8988T (cell line): ENCODE data around the gene OR52I1.

ENCODE experiments used
- DNase-seq: peaks from one replicate; pipeline ENCODE4 v3.0.0; 2011

Gene OR52I1, protein sequence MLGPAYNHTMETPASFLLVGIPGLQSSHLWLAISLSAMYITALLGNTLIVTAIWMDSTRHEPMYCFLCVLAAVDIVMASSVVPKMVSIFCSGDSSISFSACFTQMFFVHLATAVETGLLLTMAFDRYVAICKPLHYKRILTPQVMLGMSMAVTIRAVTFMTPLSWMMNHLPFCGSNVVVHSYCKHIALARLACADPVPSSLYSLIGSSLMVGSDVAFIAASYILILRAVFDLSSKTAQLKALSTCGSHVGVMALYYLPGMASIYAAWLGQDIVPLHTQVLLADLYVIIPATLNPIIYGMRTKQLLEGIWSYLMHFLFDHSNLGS

DNA sequence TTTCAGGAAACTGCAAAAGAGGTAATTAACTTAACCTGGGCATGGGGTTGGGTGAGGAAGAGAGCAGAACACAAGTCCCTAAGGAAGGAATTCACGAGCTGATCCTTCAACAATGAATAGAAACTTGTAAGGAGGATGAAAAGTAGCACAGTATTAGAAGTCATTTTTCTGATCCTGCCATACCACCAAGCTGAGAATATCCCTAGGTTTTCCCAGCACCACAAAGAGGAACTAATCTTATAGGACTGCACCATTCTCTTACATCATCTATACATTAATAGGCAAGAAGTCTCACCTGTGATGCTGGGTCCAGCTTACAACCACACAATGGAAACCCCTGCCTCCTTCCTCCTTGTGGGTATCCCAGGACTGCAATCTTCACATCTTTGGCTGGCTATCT lies at the start of gene OR52I1:
Gene OR52I1, plus strand, starts transcription at position 301 of the 400 bp plus-strand sequence. Its CDS starts 0 bp downstream, at position 301.
- DNase-seq, result no peak

DNA sequence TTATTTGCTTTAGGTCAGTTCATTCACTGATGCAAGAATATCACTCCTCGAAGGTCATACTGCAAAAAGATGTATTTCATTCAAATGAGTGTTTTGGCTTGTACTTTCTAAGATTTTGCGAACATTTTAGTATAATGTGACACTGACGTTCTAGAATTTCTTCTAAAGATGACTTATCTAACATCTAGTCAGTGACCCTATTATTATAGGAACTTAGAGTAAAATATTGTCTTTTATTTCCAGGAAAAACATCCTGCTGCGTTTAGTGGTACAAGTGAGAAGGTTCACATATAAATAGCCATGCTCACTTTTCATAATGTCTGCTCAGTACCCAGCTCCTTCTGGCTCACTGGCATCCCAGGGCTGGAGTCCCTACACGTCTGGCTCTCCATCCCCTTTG lies 48.9 kb upstream of the OR52I1 start, which contains the start of gene OR52M1:
Gene OR52M1, plus strand, starts transcription at position 301 of the 400 bp plus-strand sequence. Its CDS starts 0 bp downstream, at position 301.
- no peak for DNase-seq

DNA sequence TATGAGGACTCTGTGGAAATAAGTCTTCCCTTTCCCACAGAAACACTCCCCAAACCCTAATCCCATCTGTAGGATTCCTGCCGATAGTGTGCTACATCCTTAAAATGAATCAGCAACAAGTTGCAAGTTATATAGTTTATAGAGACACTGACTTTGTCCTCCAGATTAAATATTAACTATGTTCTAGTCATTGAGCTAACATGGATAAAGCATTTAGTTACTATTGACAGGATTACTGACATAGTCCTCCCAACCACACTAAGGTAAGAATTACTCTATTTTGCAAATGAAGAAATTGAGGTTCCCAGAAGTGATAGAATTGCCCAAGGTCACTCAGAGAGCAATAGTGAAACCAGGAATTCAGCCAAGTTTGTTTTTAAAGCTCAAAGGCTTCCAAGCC lies 47.0 kb upstream of the OR52I1 start:
- DNase-seq, result no peak

DNA sequence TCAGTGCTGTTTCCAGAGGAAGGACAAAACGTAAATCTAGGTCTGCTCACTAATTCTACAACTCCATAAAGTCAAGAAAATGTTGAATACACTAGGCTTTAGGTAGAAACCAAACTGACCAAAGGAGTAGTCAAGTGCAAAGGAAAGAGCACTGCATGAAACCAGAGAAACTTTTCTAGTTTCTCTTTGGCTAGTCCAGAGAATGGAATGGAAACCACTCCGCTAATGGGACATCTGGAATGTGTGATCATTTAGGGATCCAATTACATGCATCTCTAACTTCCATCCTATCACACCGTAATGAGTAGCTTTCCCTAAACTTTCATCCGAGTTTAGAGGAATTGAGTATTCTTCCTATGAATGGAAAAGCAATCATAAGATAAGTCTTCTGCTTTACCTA lies 46.4 kb upstream of the OR52I1 start:
- no peak for DNase-seq

DNA sequence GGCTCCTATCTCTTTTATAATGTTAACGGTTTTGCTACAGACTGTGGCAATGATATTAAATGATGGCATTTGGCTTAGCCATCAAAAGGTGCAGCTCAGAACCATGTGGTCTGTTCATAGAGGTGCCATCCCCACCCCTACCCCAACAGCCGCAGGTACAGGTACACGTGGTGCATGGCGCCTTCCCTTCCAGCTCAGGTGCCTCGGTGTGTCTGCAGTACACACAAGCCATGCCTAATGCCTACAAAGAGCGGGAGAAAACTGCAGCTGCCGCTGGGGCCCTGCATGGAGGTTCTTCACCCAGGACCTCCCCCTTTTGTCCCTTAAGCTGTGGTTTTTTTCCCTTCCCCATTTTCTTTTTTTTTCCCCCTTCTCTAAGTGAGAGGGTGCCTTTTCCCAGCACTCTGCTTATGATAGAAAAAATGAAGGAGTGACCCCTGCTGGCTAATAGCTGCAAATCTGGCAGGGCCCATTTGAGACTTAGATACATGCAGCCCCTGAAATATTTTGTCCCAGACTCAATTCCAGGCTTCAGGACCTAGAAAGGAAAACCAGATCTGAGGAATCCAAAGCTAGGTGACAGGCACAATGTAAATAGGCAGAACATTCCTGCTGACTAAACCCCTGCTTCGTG lies 42.4 kb upstream of the OR52I1 start:
- no peak for DNase-seq

DNA sequence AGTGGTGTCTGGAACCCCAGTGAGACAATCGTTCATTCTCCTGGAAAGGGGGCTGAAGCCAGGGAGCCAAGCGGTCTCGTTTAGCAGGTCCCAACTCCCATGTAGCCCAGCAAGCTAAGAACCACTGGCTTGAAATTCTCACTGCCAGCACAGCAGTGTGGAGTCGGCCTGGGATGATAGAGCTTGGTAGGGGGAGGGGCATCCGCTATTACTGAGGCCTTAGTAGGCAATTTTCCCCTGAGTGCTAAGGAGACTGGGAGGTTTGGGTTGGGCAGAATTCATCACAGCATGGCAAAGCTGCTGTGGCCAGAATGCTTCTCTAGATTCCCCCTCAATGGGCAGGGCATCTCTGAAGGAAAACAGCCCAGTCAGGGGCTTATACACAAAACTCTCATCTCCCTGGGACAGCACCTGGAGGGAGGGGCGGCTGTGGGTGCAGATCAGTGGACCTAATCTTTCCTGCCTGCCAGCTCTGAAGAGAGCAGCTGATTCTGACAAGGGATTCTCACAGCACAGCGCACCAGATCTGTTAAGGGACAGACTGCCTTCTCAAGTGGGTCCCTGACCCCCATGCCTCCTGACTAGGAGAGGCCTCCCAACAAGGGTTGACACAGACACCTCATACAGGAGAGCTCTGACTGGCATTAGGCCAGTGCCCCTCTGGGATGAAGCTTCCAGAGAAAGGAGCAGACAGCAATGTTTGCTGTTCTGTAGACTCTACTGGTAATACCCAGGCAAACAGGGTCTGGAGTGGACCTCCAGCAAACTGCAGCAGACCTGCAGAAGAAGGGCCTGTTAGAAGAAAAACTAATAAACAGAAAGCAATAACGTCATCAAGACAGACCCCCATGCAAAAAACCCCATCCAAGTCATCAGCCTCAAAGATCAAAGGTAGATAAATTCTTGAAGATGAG lies 34.1 kb upstream of the OR52I1 start:
- no peak for DNase-seq

DNA sequence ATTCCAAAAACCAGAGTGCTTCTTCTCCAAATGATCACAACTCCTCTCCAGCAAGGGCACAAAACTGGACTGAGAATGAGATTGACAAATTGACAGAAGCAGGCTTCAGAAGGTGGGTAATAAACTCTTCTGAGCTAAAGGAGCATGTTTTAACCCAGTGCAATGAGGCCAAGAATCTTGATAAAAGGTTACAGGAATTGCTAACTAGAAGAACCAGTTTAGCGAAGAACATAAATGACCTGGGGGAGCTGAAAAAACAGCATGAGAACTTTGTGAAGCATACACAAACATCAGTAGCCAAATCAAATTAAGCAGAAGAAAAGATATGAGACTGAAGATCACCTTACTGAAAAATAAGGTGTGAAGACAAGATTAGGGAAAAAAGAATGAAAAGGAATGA lies 33.4 kb upstream of the OR52I1 start:
- DNase-seq, result no peak

DNA sequence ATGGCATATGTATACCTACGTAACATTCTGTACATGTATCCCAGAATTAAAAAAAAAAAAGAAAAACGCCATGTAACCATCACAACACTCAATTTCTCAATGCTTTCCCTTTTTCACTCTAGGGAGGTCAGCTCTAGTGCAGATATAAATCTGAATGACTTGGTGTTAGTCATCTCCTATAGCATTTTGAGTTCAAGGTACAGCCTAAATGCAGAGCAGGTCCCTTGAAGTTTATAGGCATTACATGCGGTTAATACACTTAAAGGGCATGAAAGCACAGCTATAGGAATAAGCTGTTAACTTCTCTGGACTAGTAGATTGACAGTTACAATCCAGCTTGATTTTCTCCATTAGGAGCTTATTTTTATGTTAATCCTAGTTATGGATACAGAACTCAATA lies 28.5 kb upstream of the OR52I1 start:
- DNase-seq, result no peak

DNA sequence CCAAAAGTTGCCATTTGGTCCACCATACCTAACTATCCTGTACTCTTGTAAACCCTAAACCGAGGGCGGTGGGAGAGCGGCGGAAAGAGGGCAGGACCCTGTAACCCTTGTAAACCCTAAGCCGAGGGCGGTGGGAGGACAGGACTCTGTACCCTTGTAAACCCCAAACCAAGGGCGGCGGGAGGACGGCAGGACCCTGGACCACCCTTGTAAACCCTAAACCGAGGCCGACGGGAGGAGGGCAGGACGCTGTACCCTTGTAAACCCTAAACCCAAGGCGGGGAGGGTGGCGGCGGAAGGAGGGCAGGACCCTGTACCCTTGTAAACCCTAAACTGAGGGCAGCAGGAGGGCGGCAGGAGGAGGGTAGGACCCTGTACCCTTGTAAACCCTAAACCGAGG lies 24.8 kb upstream of the OR52I1 start:
- no peak for DNase-seq

DNA sequence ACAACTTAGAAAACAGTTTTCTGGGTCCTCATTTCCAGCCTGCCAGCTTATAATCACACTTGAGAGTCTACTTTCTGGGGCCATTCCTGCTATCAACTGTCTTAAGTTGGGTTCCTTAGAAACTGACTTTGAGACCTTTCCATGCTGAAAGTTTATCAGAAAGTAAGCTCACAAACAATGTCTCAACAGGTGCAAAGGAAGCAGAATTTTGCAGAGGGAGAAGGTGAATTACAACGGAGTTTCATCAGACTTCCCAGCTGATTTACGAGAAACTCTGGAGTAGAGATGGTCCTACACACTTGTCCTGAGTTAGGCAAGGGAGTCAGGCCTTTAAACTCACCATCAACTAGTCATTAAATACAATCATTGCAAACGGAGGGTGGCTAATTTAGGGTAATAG lies 17.0 kb upstream of the OR52I1 start:
- DNase-seq, result no peak

DNA sequence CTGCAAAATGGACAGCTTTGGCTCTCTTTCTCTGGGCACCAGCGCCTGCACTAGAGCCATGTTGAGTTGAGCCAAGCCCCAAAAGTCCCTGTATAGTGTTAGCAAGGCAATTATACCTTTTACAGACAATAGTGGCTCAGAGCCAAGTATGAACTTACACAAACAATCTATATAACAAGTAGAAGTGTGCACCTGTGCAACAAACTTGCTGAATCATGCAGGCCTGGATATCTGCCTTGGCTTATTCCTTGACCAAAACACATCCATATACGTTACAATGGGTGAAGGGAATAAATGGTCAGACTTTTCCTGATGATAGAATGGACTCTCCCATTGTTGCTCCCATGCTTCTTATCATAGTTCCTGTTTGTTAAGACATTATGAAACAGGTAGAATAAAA lies 16.1 kb upstream of the OR52I1 start:
- DNase-seq, result no peak

DNA sequence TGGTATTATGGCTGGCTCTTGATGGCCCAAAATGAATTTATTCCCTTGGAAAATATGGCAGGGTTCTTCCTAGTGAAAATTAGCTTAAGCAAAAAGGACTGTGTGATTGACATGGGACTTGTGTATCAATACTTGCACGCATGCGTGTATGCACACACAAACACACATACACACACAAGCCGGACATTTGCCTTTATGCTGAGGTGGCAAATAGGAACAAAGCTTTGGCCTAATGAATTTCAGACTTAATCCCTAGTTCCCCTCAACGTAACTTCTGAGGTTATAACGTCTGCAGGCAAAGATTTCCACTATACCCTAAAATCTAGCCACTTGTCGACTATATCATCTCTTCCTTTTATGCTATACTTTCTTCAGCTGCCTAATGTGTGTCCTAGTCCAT lies 15.2 kb upstream of the OR52I1 start:
- DNase-seq, result no peak

DNA sequence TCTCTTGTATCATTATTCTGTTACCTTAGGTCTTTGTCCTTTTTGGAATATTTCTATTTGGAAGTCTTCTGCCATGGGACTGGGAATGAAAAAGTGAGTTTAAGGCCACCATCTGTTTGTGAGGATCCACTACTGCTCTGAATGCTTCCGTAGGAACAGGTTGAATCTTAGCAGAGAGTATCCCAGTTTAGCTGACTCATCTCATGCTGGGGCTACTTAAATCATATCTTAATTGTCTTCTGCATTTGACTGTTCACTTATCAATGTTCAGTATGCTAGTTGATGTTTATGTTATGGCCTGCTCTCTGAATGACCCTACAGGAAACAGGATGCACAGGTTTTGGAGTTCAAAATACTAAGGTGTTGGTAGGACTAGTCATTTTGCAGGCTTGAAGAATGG lies 13.7 kb upstream of the OR52I1 start:
- no peak for DNase-seq

DNA sequence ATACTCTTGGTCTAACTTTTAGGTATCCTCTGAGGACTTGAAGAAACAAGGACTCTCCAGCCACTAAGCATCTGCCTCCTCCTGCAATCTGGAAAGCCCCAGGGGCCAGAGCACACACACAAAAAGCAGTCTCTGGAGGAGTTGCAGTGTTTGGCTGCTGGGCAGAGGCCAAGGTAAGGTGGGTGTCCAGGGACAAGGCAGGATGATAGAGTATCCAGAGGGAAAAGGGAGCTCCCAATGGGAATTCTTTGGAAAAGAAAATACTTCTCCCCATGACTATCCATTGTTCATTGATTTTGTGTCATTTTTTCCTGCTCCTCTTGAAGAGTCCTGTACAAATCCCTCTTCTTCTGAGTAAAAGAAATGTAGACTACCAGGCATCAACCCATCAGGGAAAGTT lies 12.4 kb upstream of the OR52I1 start, which contains the start of gene OR52I2:
Gene OR52I2, plus strand, starts transcription at position 301 of the 400 bp plus-strand sequence.
- no peak for DNase-seq

DNA sequence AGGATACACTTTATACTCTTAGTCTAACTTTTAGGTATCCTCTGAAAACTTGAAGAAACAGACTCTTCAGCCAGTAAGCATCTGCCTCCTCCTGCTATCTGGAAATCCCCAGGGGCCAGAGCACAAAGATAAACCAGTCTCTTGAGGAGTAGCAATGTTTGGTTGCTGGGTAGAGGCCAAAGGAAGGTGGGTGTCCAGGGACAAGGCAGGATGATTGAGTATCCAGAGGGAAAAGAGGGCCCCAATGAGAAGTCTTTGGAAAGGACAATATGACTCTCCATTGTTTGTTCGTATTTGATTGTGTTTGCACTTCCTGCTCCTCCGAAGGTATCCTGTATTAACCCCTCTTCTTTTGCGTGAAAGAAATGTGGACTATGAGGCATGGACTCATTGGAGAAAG lies 4.8 kb upstream of the OR52I1 start:
- DNase-seq, result no peak

DNA sequence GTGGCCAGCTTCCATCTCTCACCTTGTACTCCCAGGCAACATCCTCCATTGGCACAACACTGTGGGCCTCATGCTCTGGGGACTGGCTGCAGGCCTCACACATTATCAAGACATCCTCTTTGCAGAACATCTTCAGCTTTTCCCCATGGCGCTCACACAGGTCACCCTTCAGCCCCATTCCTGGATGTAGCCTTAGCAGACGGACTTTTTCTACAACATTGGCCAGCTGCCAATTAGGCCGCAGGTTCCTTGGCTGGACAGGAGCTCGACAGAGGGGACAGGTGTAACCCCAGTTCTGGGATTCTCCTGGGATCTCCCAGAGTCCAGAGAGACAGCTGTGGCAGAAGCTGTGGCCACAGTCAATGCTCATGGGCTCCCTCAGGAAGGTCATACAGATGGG lies 11.2 kb downstream of the OR52I1 start:
- DNase-seq, result no peak

DNA sequence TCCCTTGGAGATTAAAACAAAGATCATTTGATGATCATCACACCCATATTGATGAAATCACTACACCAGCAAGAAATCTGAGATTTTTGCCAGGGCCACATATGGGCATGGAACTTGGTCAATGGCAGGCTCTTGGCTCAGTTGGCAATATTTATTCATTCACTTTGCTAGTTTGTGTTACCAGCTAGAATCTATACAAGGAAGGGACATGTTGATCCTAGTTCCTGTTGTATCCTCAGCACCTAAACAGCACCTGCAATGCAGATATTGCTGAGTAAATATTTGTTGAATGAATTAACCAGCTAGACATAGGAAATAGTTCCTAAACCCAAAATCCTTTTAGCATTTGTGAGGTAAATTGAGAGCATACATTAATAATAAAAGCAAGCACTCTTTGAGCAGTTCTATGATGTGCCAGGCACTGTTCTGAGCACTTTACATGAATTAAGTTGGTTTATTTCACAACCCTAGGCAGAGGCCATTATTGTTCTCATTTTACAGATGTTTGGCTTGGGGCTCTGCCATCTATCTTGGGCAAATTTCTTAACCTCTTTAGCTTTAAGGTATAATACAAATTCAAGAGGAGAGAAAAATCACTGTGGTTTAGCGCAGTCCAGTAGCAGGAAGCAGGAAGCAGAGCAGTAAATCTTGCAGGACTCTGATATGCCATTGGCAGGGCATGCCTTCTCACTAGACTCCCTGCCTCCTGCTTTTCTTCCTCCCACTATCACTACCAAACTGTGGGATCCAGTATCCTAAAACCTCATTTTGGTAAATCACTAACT lies 12.6 kb downstream of the OR52I1 start:
- DNase-seq, result no peak

DNA sequence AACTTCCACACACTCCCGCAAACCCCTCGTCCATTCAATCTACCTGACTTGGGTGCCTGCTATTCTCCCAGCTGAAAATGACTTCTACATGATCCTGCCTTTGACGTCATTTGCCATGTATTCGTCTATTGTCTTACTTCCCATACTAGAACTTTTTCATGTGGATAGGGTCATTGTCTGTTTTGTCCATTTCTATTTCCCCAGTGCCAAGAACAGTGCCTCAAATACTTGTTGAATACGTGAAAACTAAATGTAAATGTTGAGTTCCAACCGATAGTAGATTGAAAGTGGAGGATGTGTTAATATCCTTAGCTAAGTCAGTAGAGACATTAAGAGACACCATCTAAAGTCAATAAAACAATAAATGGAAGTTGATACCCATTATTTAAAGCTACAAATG lies 13.3 kb downstream of the OR52I1 start:
- no peak for DNase-seq

DNA sequence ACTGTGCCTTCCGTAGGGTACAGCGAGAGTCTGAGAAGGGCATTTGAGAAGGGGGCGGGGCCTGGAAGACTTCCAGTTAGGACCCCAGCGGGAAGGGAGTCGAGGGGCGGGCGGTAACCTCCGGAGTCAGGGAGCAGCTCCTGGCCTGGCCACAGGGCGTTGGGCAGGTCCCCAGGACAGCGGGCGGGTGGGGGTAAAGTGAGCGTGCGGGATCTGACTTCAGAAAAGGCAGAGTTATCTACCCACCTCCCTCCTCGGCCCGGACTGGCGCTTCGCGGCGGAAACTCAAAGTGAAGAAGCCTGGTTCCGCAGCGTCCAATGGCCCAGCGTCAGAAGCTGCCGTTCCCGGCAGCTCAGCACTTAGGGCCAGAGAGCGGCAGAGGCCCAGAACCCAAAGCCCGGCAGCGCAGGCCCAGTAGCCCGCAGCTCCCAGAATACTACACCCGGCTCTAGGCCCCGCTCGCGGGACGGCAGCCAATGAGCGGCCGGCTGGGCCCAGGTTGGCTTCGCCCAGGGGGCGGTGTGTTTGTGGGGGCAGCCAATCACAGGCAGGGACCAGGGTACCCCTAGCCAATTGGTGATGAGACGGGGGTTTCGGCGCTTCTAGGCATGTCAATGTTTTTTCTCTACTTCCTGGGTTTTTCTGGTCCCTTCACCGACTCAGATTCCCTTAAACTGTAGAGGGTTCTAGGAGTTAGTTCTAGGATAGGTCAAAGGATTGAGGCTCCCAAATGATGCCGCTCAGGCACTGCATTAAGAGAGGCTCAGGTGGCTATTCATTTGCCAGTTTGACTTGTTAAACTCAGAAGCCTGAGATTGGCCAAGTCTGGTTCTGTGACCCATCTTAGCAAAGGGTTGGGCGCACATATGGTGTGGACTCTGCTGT lies 14.2 kb downstream of the OR52I1 start, which contains the start of gene TRIM68:
Gene TRIM68, minus strand, starts transcription at position 451 of the 886 bp plus-strand sequence. CDS start 2,727 bp downstream, outside the sequence.
- peak; percentile 85 for DNase-seq

DNA sequence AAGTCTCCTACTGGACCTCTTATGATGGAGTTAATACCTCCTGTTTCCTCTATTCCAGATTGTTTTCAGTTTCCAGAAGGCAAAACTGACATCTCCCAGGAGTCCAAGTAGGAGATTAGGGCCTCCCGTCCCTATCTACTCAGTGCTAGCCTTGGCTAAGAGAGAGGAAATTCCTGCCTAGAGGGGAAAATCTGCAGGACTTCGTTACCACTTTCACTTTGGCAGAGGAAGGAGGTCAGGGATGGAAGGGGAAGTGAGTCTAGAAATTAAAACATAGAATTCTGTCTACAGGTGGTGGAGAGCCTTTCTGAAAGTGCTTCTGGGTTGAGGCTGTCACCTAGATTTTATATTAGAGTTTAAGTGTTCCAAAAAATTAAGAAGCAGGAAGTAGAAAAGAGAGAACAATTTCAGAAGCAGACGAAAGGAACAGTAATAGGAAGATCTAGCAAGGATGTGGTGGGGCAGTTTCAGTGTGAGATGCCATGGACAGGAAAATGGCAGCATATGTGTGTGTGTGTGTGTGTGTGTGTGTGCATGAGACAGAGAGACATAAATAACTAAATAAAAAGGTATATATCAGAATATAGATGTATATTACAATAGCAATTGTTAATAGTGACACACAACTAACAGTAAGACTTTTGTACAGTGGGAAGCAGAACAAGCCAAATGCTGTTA lies 16.6 kb downstream of the OR52I1 start:
- DNase-seq, result no peak

DNA sequence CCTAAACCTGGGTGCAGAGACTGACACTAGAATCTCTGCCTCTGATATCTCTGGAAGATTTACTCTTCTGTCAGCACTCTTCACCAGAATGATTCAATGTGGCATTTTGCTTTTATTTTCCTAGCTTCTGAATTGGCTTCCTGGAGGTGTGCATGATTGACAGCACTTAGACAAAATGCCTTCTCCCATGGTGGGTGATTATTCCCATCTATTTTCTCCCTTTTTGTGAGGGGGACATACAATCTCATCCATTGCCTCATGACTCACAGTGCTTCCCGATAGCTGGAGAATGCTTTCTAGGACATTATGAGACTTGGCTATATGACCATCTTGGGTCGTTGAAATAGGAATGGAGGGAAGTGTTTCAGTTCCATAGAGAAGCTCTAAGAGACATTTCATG lies 18.1 kb downstream of the OR52I1 start:
- DNase-seq, result no peak
